GM19455 (cell line): ENCODE results near the gene CDON.
"Not testable (repeated sequence)": the region's sequence is repeated elsewhere in the genome, so short reads cannot be mapped to it uniquely, and the experiment has no call there.

Experiments
- ATAC-seq: cut with Tn5 transposase; IDR thresholded peaks from one replicate; pipeline ENCODE4 v1.9.1; 2021; ENCODE audit not compliant: unreplicated experiment

Gene CDON

GRCh38 chr11:125930076-125930450 lies 132.6 kb downstream of the CDON start:
- no peak for ATAC-seq

DNA sequence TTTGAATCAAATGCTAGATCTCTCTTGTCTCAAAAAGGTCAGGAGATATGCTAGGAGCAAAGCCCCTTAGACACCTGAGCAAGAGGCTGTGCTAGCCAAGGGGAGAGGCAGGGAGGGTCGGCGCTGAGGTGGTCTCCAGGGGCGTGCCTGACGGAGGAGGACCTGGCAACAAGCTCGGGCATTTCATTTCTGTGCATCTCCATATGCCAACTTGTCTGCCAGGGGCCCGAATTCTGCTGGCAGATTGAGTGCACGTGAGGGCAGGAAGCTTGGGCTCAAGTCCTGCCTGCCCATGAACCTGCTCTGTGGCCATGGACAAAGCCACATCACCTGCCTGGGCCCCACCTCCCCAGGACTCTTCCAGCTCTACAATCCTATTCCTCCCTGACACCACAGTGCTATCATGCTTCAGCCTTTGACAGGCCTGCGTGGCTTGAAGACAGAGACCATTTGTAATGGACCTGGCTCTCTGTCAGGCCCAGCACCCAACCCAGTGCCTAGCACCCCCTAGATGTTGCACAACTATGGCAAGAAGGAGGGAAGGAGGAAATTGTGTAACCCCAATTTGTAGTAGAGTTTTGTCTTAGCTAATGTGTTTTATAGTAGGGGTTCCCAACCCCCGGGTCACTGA lies 133.1 kb downstream of the CDON start:
- ATAC-seq: no peak

- no peak for ATAC-seq
Measured at GRCh38 chr11:125926682-125927081, 136.0 kb downstream of the CDON start.

DNA sequence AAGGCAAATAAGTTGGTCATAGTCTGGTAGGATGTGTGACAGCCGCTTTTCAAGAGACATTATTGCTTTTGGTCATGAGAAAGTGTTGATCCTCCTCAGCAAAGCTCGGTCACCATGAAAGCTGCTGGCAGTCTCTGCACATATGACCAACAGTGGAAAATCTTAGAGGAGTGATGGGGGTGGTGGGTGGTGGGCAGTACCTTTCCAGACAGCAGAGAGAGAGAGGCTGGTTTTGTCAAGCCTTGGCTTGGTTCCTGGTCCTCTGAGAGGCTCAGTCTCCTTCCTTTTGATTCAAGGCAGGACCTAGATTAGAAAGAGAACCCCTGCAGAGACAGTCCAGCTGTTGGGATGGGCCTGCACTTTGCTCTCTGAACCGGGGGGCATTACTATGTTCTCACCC lies 136.9 kb downstream of the CDON start:
- ATAC-seq: no peak

DNA sequence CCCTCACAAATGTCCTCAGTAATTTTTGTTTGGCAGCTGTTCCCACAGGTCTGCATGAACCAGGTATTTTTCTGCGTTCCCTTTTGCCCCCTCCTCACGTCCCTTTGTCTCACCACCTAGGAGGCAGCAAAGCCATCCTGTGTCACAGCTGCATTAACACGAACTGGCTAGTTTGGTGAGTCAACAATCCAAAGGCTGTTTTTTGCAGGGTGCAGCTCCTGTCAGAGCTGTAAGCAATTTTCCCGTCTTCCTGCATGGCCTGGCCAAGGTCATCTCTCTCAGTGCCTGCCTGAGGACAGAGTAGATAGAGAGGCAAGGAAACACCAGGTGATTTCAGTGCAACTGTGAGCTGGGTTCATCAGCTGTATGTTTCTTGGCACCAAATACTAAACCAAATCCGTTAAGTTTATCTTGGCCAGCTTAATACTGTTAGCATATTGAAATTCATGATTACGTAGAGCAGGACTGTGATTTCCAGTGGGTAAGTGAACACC lies 137.4 kb downstream of the CDON start:
- no peak for ATAC-seq

DNA sequence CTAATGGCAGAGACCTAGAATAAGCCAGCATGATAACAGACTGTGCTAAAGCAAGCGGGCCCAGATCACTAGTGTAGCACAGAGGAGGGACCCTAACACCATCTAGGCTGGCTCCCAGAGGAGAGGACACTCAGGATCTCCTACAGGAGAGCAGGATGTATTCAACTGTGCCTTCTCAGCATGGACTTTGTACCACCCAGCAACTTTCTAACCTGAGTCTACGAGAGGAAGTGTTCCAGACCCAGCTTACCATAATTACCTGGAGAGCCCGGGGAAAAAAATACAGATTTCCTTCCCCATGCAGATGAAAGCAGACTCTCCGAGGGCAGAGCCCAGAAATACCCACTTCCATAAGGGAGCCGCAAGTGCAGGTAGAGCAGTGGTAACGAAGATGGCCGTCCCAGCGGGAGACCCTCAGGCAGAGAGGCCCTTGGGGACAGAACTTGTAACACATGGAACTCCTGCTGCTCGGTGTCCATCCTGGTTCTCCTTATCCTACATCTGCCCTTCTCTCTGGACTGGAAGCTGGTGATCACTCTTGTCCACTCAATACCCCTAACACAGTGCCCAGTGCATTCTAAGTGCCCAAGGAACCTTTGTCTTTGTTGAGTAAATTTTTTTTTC lies 138.2 kb downstream of the CDON start:
- ATAC-seq: no peak

DNA sequence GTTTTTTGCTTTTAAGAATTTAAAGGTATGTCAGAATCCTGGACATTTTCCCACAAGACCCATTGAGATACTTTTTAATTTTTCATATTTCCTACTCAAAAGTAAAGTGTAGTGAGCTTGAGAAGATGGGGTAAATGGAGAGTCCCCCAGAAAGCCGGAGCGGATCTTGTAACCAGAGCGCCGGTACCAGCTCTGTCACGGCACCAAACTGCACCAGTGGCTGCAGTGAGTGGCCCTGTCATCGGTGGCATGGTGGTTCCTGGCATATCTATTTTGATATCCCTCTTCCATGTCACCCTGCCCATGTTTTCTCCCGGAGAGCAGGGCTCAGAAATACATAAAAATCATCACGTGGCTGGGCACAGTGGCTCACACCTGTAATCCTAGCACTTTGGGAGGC lies 139.0 kb downstream of the CDON start:
- ATAC-seq: no peak

DNA sequence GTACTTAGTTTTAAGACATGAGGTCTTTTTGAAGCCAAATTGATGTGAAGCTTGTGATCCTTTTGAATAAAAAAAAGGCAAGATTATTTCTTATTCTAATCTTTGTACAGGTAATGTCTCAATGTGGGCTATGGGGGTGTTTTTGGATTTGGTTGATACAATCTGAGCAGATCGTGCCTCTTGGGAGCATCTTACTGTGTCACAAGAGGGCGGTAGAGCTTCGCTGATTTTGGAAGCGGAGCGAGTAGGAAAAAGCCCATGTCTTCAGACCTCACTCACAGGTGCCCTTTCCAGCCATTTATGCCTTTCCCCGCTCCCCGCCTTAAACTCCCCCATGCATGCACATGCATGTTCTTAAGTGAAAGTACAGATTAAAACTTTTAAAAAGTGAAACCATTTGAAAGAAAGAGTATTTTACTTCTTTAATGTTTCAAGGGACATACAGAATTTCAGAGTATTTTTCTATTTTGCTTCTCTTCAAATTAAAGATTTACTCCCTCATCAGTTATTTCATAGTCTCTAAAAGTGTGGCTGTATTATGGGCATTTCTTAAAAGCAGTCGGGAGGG lies 139.6 kb downstream of the CDON start:
- peak; percentile 77 for ATAC-seq

GRCh38 chr11:125922156-125922555 lies 140.5 kb downstream of the CDON start:
- ATAC-seq: no peak

GRCh38 chr11:125921042-125921441 lies 141.6 kb downstream of the CDON start:
- no peak for ATAC-seq

DNA sequence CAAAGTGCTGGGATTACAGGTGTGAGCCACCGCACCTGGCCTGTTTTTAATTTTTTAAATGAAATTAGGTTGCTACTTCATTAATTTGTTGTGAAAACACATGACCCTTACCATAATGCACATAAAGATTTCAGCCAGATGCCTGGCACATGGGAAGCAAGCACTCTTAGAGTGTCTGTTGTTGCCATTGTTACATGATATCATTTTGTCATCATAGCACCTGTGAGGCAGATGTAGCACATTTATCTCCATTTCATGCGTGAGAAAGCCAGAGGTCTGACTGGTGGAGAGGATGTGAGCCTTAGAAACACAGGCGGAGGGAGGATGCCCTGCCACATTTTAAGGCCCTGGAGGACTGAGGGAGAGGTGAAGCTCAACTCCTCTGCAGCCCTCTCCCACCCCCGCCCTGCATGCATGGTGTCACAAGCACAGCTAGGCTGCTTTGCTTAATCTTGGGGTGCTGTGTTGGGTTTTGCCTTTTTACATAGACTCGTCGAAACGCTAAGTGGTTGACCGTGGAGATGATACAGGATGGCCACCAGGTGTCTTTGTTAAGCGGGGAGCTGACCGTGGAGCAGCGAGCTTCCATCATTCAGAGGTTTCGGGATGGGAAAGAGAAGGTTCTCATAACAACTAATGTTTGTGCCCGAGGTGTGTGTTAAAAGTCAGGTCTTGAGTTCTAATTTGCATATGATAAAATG lies 144.4 kb downstream of the CDON start:
- no peak for ATAC-seq

DNA sequence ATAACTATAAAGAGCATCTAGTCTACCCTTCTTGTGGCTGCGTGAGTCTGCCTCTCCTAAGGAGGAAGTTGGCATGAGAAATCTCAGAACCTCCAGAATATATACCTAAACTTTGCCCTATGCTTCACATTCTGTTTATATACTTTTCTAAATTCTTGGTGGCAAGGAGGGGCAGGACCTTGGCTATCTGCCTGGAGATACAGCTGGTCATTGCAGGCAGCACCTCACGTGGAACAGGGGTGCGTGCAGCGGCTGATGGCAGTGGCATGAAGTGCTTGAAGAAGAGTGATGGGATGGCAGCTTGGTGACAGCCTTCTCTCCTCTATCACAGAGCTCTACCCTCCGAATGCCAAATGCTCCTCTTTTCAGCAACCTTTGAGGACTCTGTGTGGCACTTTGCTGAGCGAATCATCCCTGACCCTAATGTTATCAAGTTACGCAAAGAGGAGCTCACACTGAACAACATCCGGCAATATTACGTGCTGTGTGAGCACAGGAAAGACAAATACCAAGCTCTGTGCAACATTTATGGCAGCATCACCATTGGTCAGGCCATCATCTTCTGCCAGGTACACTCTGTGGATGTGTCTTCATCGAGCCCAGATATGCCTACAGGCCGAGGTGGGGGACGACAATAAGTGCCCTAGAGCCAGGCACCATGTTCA lies 145.9 kb downstream of the CDON start:
- ATAC-seq: no peak

DNA sequence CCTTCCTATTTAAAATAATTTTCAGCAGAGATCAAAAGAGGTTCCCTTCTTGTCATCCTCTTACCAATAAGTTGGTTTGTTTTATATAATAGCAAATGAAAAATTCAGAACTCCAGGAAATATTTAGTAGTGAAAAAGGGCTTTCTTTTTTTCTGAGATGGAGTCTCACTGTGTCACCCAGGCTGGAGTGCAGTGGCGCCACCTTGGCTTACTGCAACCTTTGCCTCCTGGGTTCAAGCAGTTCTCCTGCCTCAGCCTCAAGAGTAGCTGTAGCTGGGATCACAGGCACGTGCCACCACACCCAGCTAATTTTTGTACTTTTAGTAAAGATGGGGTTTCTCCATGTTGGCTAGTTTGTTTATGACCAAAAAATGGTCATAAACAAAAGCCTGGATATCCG lies 148.1 kb downstream of the CDON start:
- not testable (repeated sequence) for ATAC-seq

DNA sequence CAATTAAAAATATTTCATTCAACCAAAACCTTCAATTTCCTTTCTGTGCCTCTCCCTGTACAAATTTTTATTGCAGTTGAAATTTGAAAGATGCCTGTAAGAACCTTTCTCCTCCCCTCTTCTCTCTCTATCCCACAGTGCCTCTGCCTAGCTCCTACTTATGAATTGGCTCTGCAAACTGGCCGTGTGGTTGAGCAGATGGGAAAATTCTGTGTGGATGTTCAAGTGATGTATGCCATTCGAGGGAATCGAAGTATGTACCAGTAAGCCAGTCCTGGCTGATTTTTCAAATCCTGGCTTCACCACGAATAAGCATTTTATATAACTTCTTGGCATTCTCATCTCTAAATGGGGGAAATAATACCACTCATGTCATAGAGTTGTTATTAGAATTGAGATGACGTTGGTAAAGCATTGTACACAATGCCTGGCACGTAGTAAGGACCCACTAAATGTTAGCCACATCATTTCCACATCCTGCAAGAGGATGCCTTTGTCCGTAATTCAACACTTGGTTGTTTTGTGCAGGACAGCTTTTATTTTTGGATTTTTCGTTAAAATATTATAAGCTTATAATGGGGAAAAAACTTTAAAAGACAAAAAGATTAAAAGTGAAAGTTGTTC lies 152.3 kb downstream of the CDON start:
- ATAC-seq: no peak
